PFSK-1 (cell line): ENCODE results near the gene PTPDC1.

Experiments
- FOXP2 ChIP-seq: optimal IDR thresholded peaks from 2 replicates; pipeline ENCODE3; 2011; ENCODE audit warnings: borderline replicate concordance, control low read depth, inconsistent platforms; ENCODE audit not compliant: insufficient read depth; ENCODE audit errors: extremely low read length, extremely low read depth
- POLR2AphosphoS5 ChIP-seq: IDR thresholded peaks from 2 replicates; pipeline ENCODE4 v1.6.1; 2012; ENCODE audit warnings: low read depth, mild to moderate bottlenecking, control low read depth, low read length, moderate library complexity
- SIN3A ChIP-seq: IDR thresholded peaks from 2 replicates; pipeline ENCODE4 v1.6.1; 2012; ENCODE audit warnings: mild to moderate bottlenecking, low read length, moderate library complexity, borderline replicate concordance; ENCODE audit not compliant: insufficient read depth
- TAF1 ChIP-seq: IDR thresholded peaks from 2 replicates; pipeline ENCODE4 v1.6.1; 2012; ENCODE audit warnings: low read length, control low read depth, borderline replicate concordance; ENCODE audit not compliant: insufficient read depth
- TF ChIP-seq, protein P1 (sequence below), 2 experiments: IDR thresholded peaks; 2 replicates each; pipeline versions ENCODE4 v1.6.1 to v1.8.0; 2011 to 2012; ENCODE audit warnings: low read depth in 2 of 2, low read length in 2 of 2, control low read depth in 1 of 2, inconsistent platforms in 1 of 2, mild to moderate bottlenecking in 1 of 2, moderate library complexity in 1 of 2; ENCODE audit not compliant: insufficient read depth in 1 of 2

Gene PTPDC1

DNA sequence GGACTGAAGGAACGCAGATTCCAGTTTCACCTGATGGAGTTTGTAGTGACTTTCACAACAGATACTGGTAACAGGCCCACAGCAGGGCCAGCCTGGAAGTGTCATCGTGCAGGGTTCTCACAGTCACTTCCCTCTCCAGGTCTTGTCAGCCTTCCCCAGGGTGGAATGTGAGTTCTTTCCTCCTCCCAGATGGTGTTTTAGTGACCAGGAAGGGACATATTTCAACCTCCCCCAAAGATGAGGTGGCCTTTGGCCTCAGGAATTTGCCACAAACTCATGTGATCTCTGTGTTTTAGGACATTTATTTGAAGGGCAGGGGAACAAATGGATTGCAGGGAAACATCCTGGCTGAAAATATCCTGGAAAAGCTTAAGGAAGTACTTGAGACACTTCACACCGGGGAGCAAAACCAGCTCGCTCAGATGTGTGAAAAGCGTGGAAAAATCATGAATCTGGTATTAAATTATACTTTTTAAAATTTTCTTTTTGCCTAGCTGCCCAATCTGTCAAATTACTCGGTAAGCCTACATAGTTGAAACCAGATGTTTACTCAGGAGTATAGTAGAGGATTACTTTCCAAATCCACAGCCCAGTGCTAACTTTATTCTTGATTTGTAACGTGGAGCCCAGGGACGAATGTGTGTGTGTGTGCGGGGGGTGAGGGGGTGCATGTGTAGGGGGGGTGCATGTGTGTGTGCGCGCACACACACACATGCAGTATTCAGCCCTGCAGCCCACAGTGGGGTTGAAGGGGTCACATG, 66.8 kb downstream of the PTPDC1 start:
- no peak for TF ChIP-seq TAF1
- no peak for TF ChIP-seq FOXP2
- no peak for TF ChIP-seq POLR2AphosphoS5
- TF ChIP-seq, protein P1, sequence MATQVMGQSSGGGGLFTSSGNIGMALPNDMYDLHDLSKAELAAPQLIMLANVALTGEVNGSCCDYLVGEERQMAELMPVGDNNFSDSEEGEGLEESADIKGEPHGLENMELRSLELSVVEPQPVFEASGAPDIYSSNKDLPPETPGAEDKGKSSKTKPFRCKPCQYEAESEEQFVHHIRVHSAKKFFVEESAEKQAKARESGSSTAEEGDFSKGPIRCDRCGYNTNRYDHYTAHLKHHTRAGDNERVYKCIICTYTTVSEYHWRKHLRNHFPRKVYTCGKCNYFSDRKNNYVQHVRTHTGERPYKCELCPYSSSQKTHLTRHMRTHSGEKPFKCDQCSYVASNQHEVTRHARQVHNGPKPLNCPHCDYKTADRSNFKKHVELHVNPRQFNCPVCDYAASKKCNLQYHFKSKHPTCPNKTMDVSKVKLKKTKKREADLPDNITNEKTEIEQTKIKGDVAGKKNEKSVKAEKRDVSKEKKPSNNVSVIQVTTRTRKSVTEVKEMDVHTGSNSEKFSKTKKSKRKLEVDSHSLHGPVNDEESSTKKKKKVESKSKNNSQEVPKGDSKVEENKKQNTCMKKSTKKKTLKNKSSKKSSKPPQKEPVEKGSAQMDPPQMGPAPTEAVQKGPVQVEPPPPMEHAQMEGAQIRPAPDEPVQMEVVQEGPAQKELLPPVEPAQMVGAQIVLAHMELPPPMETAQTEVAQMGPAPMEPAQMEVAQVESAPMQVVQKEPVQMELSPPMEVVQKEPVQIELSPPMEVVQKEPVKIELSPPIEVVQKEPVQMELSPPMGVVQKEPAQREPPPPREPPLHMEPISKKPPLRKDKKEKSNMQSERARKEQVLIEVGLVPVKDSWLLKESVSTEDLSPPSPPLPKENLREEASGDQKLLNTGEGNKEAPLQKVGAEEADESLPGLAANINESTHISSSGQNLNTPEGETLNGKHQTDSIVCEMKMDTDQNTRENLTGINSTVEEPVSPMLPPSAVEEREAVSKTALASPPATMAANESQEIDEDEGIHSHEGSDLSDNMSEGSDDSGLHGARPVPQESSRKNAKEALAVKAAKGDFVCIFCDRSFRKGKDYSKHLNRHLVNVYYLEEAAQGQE (IDR thresholded peaks at IDR 0.05; ENCODE audit: insufficient read depth in 1 of 2, low read depth in 2 of 2, low read length in 2 of 2) = no peak
- no peak for TF ChIP-seq SIN3A

DNA sequence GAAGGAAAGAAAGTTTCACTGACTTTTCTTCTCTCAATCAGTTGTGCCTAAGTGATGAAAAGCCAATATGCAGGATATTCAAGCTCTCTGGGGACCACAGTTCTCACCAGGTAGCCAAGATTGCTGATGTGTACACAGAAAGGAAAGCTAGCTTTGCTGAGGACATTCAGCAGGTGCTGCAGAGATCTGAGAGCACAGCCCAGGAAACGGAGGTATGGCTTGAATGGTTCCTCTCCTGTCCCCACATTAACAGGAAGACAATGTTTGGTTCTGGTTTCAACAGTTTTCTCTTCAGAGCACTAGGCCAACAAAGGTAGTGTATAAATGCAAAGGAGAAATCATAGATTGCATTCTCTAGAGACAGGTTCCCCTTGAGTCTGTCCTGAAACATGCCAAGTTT, 69.6 kb downstream of the PTPDC1 start:
- TF ChIP-seq POLR2AphosphoS5 = no peak
- TF ChIP-seq, protein P1 (IDR thresholded peaks at IDR 0.05; ENCODE audit: insufficient read depth in 1 of 2, low read depth in 2 of 2, low read length in 2 of 2) = no peak
- no peak for TF ChIP-seq FOXP2
- no peak for TF ChIP-seq SIN3A
- TF ChIP-seq TAF1 = no peak

DNA sequence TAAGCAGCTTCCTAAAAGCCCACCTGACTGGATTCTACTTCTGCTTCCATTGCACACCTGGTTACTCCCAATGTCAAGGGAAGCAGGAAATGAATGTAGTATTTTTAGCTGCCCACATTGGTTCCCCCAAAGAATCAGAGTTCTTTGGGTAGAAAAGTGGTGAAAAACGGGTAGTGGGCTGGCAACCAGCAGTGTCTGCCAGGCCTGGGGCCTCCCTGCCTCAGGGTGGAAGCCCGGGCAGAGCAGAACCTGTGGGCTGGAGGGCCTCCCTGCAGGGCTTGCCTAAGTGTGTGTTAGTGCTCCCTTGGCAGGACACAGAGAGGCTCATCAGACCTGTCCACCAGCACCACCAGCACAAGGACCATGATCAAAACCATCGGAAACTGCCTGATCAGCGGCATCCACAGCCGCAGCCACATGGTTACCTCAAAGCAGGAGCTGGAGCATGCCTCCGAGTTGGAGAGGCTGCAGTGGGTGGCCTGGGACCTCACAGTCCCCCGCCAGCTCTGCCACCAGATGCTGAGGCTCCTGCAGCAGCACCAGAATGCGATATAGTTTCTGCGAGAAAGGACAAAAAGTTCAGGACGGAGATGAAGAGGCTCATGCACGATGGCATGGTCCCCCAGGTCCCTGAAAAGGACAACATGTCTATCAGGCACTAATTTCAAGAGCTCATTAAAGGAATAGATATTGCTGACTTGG, 72.2 kb downstream of the PTPDC1 start:
- no peak for TF ChIP-seq FOXP2
- TF ChIP-seq, protein P1 (IDR thresholded peaks at IDR 0.05; ENCODE audit: insufficient read depth in 1 of 2, low read depth in 2 of 2, low read length in 2 of 2) = no peak
- no peak for TF ChIP-seq TAF1
- no peak for TF ChIP-seq SIN3A
- TF ChIP-seq POLR2AphosphoS5 = no peak

DNA sequence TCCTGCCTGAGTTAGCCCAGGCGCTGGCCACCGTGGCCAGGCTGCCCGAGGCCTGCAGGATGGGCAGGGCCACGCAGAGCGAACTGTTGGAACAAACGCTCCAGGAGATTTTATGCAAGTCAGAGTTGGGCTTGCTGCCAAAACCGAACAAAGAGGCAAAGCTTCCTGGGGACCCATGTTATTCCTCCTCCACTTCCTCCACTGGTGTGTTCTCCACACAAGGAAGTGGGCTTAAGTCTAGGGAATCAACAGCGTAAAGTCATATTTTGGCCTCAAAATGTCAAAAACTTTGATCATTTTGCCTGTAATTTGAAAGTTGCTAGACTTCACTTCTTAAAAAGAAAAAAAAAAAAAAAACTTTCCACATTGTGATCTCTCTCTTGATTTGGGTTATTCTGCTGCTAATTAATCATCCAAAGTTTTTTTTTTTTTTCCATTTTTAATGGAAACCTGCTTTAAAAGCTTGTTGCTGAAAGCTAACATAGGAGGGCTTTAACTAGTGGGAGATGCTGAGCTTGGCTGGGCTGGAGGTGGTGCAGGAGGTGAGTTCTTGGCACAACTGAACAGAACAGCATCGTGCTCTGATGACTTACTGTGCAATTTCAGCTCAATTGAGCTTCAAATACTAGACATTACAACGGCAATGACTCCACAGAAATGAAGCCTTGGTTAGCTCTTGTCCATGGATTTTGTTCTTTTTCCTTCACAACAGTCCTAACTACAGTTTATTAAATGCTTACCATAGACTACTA, 73.0 kb downstream of the PTPDC1 start:
- TF ChIP-seq TAF1 (no peak), FOXP2 (peak; percentile 29)
